Measurements from ENCODE around the gene IFNAR2.
"Not testable (repeated sequence)": the region's sequence is repeated elsewhere in the genome, so short reads cannot be mapped to it uniquely, and the experiment has no call there.

GRCh38 chr21:33225376-33225775 is 4.4 kb upstream of the IFNAR2 start:
- TF ChIP-seq, protein P1, sequence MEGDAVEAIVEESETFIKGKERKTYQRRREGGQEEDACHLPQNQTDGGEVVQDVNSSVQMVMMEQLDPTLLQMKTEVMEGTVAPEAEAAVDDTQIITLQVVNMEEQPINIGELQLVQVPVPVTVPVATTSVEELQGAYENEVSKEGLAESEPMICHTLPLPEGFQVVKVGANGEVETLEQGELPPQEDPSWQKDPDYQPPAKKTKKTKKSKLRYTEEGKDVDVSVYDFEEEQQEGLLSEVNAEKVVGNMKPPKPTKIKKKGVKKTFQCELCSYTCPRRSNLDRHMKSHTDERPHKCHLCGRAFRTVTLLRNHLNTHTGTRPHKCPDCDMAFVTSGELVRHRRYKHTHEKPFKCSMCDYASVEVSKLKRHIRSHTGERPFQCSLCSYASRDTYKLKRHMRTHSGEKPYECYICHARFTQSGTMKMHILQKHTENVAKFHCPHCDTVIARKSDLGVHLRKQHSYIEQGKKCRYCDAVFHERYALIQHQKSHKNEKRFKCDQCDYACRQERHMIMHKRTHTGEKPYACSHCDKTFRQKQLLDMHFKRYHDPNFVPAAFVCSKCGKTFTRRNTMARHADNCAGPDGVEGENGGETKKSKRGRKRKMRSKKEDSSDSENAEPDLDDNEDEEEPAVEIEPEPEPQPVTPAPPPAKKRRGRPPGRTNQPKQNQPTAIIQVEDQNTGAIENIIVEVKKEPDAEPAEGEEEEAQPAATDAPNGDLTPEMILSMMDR (IDR thresholded peaks at IDR 0.05; ENCODE audit: borderline replicate concordance, extremely low read depth, low read length, poor library complexity, severe bottlenecking): not testable (repeated sequence)
- not testable (repeated sequence) for TF ChIP-seq EZH2 (IDR thresholded peaks at IDR 0.05; ENCODE audit: borderline replicate concordance, low read depth, low read length, severe bottlenecking)

Data from DND-41 (cell line).